ENCODE results near the gene CDH8.

Gene CDH8

GRCh38 chr16:62019851-62020250, 16.4 kb downstream of the CDH8 start:
- no peak overlapping the region for H3K14ac ChIP-seq (ENCODE audit: low read length)
- H3K27ac ChIP-seq (replicated peaks; ENCODE audit: low read length), result no peak overlapping the region
- no CpG with 5 or more reads among the region's 1 CpG for WGBS, 2 donors (ENCODE audit: extremely low coverage in 2 of 2, insufficient read length in 2 of 2, insufficient replicate concordance in 1 of 2)
- H3K4me2 ChIP-seq (ENCODE audit: insufficient read depth, low read length, poor library complexity, severe bottlenecking), result no peak overlapping the region
- no peak overlapping the region for H3K18ac ChIP-seq (ENCODE audit: low read length)
- H3K36me3 ChIP-seq (replicated peaks in 1 of 2; ENCODE audit: control insufficient read depth in 2 of 2, insufficient read depth in 2 of 2, low read length in 2 of 2), result peaks cover 0 to 3% of the 10 kb centered on the region in 2 donors
- no peak overlapping the region for H2BK12ac ChIP-seq (ENCODE audit: low read length)
- H2BK5ac ChIP-seq (ENCODE audit: low read length), result no peak overlapping the region
- no peak overlapping the region for H2AK5ac ChIP-seq (ENCODE audit: low read depth, low read length)
- H3K9ac ChIP-seq (ENCODE audit: low read depth, low read length, poor library complexity), result no peak overlapping the region
- no peak for DNase-seq (ENCODE audit: low spot score)
- H2BK15ac ChIP-seq (ENCODE audit: low read length), result no peak overlapping the region
- H2BK120ac ChIP-seq (ENCODE audit: low read depth, low read length), result no peak overlapping the region
- no peaks in the 10 kb centered on the region for H3K27me3 ChIP-seq (ENCODE audit: control insufficient read depth in 3 of 3, insufficient read depth in 3 of 3, low read depth in 1 of 3, low read length in 3 of 3)
- H3K4ac ChIP-seq (ENCODE audit: low read length), result no peak overlapping the region
- no peak overlapping the region for H4K8ac ChIP-seq (ENCODE audit: low read depth, low read length)
- no peak overlapping the region for H3K23ac ChIP-seq (ENCODE audit: low read depth, low read length, poor library complexity)
- no peaks in the 10 kb centered on the region for H3K9me3 ChIP-seq (replicated peaks in 1 of 2; ENCODE audit: control insufficient read depth in 2 of 2, insufficient read depth in 1 of 2, low read depth in 1 of 2, low read length in 2 of 2)
- H3K79me1 ChIP-seq (ENCODE audit: low read depth, low read length), result no peaks in the 10 kb centered on the region
- H3K4me3 ChIP-seq (ENCODE audit: low read length in 2 of 2), result no peak overlapping the region
- H4K91ac ChIP-seq (ENCODE audit: low read depth, low read length, poor library complexity), result no peak overlapping the region
- H3K4me1 ChIP-seq (ENCODE audit: control insufficient read depth in 2 of 2, insufficient read depth in 1 of 2, low read depth in 1 of 2, low read length in 2 of 2), result peaks cover 5 to 11% of the 10 kb centered on the region in 2 donors
- H2AFZ ChIP-seq (ENCODE audit: low read length), result no peak overlapping the region

GRCh38 chr16:62018301-62019060, 17.8 kb downstream of the CDH8 start:
- Histone ChIP-seq H2BK120ac (ENCODE audit: low read depth, low read length) (no peak overlapping the region), H4K8ac (ENCODE audit: low read depth, low read length) (no peak overlapping the region), H2AK5ac (ENCODE audit: low read depth, low read length) (no peak overlapping the region), H3K4me2 (ENCODE audit: insufficient read depth, low read length, poor library complexity, severe bottlenecking) (no peak overlapping the region), H2BK12ac (ENCODE audit: low read length) (no peak overlapping the region), H3K79me1 (ENCODE audit: low read depth, low read length) (no peaks in the 10 kb centered on the region), H2AFZ (ENCODE audit: low read length) (no peak overlapping the region), H3K4me1 (ENCODE audit: control insufficient read depth in 2 of 2, insufficient read depth in 1 of 2, low read depth in 1 of 2, low read length in 2 of 2) (peaks cover 5 to 11% of the 10 kb centered on the region in 2 donors), H3K14ac (ENCODE audit: low read length) (no peak overlapping the region), H4K91ac (ENCODE audit: low read depth, low read length, poor library complexity) (no peak overlapping the region), H3K9me3 (replicated peaks in 1 of 2; ENCODE audit: control insufficient read depth in 2 of 2, insufficient read depth in 1 of 2, low read depth in 1 of 2, low read length in 2 of 2) (no peaks in the 10 kb centered on the region), H3K36me3 (replicated peaks in 1 of 2; ENCODE audit: control insufficient read depth in 2 of 2, insufficient read depth in 2 of 2, low read length in 2 of 2) (peaks cover 0 to 3% of the 10 kb centered on the region in 2 donors), H3K27ac (replicated peaks; ENCODE audit: low read length) (no peak overlapping the region), H3K9ac (ENCODE audit: low read depth, low read length, poor library complexity) (no peak overlapping the region), H2BK15ac (ENCODE audit: low read length) (no peak overlapping the region), H3K4ac (ENCODE audit: low read length) (no peak overlapping the region), H3K18ac (ENCODE audit: low read length) (no peak overlapping the region), H3K4me3 (ENCODE audit: low read length in 2 of 2) (no peak overlapping the region), H2BK5ac (ENCODE audit: low read length) (no peak overlapping the region), H3K27me3 (ENCODE audit: control insufficient read depth in 3 of 3, insufficient read depth in 3 of 3, low read depth in 1 of 3, low read length in 3 of 3) (no peaks in the 10 kb centered on the region), H3K23ac (ENCODE audit: low read depth, low read length, poor library complexity) (no peak overlapping the region)
- no CpG with 5 or more reads among the region's 15 CpGs for WGBS, 2 donors (ENCODE audit: extremely low coverage in 2 of 2, insufficient read length in 2 of 2, insufficient replicate concordance in 1 of 2)
- no peak for DNase-seq (ENCODE audit: low spot score)

GRCh38 chr16:62014319-62014923, 21.8 kb downstream of the CDH8 start:
- Histone ChIP-seq H3K27ac (replicated peaks; ENCODE audit: low read length) (no peak overlapping the region), H3K18ac (ENCODE audit: low read length) (no peak overlapping the region), H2BK12ac (ENCODE audit: low read length) (no peak overlapping the region), H3K9me3 (replicated peaks in 1 of 2; ENCODE audit: control insufficient read depth in 2 of 2, insufficient read depth in 1 of 2, low read depth in 1 of 2, low read length in 2 of 2) (no peaks in the 10 kb centered on the region), H3K23ac (ENCODE audit: low read depth, low read length, poor library complexity) (no peak overlapping the region), H3K9ac (ENCODE audit: low read depth, low read length, poor library complexity) (no peak overlapping the region), H2AFZ (ENCODE audit: low read length) (no peak overlapping the region), H3K36me3 (replicated peaks in 1 of 2; ENCODE audit: control insufficient read depth in 2 of 2, insufficient read depth in 2 of 2, low read length in 2 of 2) (no peaks in the 10 kb centered on the region), H3K14ac (ENCODE audit: low read length) (no peak overlapping the region), H4K8ac (ENCODE audit: low read depth, low read length) (no peak overlapping the region), H2BK120ac (ENCODE audit: low read depth, low read length) (no peak overlapping the region), H4K91ac (ENCODE audit: low read depth, low read length, poor library complexity) (no peak overlapping the region), H3K4ac (ENCODE audit: low read length) (no peak overlapping the region), H2AK5ac (ENCODE audit: low read depth, low read length) (no peak overlapping the region), H2BK5ac (ENCODE audit: low read length) (no peak overlapping the region), H3K4me3 (ENCODE audit: low read length in 2 of 2) (no peak overlapping the region), H2BK15ac (ENCODE audit: low read length) (no peak overlapping the region), H3K4me2 (ENCODE audit: insufficient read depth, low read length, poor library complexity, severe bottlenecking) (no peak overlapping the region), H3K27me3 (ENCODE audit: control insufficient read depth in 3 of 3, insufficient read depth in 3 of 3, low read depth in 1 of 3, low read length in 3 of 3) (no peaks in the 10 kb centered on the region), H3K79me1 (ENCODE audit: low read depth, low read length) (no peaks in the 10 kb centered on the region), H3K4me1 (ENCODE audit: control insufficient read depth in 2 of 2, insufficient read depth in 1 of 2, low read depth in 1 of 2, low read length in 2 of 2) (peaks cover 0 to 4% of the 10 kb centered on the region in 2 donors)
- DNase-seq (ENCODE audit: low spot score), result no peak
- WGBS, 2 donors (ENCODE audit: extremely low coverage in 2 of 2, insufficient read length in 2 of 2, insufficient replicate concordance in 1 of 2), result no CpG with 5 or more reads among the region's 8 CpGs

GRCh38 chr16:62010186-62010585, 26.1 kb downstream of the CDH8 start:
- no peaks in the 10 kb centered on the region for H3K36me3 ChIP-seq (replicated peaks in 1 of 2; ENCODE audit: control insufficient read depth in 2 of 2, insufficient read depth in 2 of 2, low read length in 2 of 2)
- H3K4me1 ChIP-seq (ENCODE audit: control insufficient read depth in 2 of 2, insufficient read depth in 1 of 2, low read depth in 1 of 2, low read length in 2 of 2), result peaks cover 0 to 6% of the 10 kb centered on the region in 2 donors
- H3K4me3 ChIP-seq (ENCODE audit: low read length in 2 of 2), result no peak overlapping the region
- no peak for DNase-seq (ENCODE audit: low spot score)
- H3K4ac ChIP-seq (ENCODE audit: low read length), result no peak overlapping the region
- H3K18ac ChIP-seq (ENCODE audit: low read length), result no peak overlapping the region
- no peak overlapping the region for H2BK5ac ChIP-seq (ENCODE audit: low read length)
- no peak overlapping the region for H2BK120ac ChIP-seq (ENCODE audit: low read depth, low read length)
- WGBS, 2 donors (ENCODE audit: extremely low coverage in 2 of 2, insufficient read length in 2 of 2, insufficient replicate concordance in 1 of 2), result no CpG with 5 or more reads among the region's 4 CpGs
- no peak overlapping the region for H3K9ac ChIP-seq (ENCODE audit: low read depth, low read length, poor library complexity)
- no peak overlapping the region for H4K8ac ChIP-seq (ENCODE audit: low read depth, low read length)
- H2AFZ ChIP-seq (ENCODE audit: low read length), result no peak overlapping the region
- no peak overlapping the region for H3K14ac ChIP-seq (ENCODE audit: low read length)
- H2BK15ac ChIP-seq (ENCODE audit: low read length), result no peak overlapping the region
- H3K23ac ChIP-seq (ENCODE audit: low read depth, low read length, poor library complexity), result no peak overlapping the region
- H3K79me1 ChIP-seq (ENCODE audit: low read depth, low read length), result no peaks in the 10 kb centered on the region
- H4K91ac ChIP-seq (ENCODE audit: low read depth, low read length, poor library complexity), result no peak overlapping the region
- H3K27me3 ChIP-seq (ENCODE audit: control insufficient read depth in 3 of 3, insufficient read depth in 3 of 3, low read depth in 1 of 3, low read length in 3 of 3), result no peaks in the 10 kb centered on the region
- H2AK5ac ChIP-seq (ENCODE audit: low read depth, low read length), result no peak overlapping the region
- no peak overlapping the region for H3K4me2 ChIP-seq (ENCODE audit: insufficient read depth, low read length, poor library complexity, severe bottlenecking)
- no peak overlapping the region for H2BK12ac ChIP-seq (ENCODE audit: low read length)
- no peaks in the 10 kb centered on the region for H3K9me3 ChIP-seq (replicated peaks in 1 of 2; ENCODE audit: control insufficient read depth in 2 of 2, insufficient read depth in 1 of 2, low read depth in 1 of 2, low read length in 2 of 2)
- H3K27ac ChIP-seq (replicated peaks; ENCODE audit: low read length), result no peak overlapping the region
